ENCODE measurements around the gene MAP3K20.
A peak's percentile ranks its signal among the peaks of the same experiment; 100 is the strongest.

The MAP3K20 gene

DNA sequence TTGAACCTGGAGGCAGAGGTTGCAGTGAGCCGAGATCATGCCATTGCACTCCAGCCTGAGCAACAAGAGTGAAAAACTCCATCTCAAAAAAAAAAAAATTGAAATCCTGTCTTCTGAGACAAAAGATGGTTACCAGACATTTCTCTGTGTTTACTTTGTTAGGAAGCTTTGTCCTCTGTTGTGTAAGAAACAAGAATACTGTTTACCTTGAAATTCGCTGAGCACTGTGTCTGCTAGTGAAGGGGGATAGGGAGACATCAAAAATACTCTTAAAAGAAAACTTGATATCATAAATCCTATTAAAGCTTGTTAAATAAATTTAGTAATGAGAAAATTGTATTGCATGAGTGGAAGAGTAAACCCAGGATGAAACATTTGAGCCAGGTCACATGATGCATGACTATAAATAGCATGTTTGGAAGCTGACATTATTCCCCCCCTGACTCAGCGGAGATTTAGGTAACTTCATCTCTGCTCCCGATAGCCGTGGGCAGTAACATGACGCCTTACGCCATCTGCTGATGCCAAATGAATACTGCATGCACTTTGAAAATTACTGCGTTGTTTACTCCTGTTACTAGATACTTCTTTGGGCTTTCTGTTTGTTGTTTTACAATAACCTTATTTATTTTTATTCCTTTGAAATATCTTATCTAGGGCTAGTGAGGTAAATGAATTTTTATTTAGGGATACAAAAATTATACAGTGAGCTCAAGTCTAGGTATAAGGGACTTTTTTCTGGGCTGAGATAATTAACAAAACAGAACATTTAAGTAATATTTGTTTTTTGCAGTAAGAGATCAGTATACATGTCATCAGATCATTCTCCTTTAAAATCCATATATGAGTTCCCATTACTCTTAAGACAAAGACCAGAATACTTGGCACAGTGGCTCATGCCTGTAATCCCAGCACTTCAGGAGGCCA is 134.9 kb downstream of the MAP3K20 start:
- DNase-seq, result peak; percentile 25

DNA sequence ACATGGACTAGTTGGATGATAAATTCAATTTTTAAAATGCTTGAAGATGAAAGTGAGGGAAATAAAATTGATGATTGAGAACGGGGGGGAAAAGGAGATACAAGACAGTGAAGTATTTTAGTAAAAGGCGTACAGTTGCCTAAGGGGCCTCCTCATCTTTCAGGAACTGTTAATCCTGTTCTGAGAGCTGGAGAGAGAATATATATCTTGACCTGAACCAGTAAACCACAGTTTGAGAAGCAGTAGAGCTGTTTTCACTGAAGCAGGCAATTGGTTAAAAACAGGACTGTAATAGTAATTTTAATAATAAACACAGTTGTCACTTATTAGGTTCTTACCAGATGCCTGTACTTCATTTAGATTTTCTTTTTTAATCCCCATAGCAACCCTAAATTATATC is 137.5 kb downstream of the MAP3K20 start:
- no peak for DNase-seq

DNA sequence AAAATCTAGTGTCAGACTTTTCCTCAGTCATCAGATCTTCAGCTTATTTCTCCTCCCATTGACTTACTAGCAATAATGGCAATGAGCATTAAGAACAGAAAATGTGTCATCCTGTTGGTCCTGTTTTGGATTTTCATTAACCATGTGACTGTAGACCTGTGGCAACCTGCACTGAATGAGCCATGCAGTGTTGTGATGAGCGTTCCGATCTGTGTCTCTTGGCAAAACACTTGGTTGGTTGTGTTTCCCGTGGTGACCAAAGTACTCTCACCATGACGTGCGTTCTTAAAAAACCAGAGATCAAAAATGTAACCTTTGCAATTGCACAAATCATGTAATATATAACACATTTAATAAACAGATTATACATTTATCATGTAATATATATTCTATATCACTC is 138.6 kb downstream of the MAP3K20 start:
- DNase-seq, result no peak

GRCh38 chr2:173215316-173215715 is 139.7 kb downstream of the MAP3K20 start:
- DNase-seq, result no peak

DNA sequence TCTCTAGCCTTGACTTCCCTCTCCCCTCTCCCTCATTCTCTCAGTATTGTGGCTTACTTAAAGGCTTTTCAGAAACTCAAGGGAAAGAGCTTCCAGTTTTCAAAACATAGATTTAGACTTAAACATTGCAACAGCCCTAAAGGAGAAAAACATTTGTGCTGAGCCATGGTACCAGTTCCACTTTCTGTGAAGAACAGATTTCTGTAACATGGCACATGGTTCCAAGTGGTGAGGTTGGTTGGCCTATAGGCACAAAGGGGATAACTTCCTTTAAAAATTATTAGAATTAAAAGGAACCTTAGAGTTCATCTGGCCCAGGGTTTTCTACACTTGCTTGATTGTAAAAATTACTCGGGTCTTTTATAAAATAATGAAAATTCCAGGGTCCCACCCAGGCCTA is 140.4 kb downstream of the MAP3K20 start:
- no peak for DNase-seq

DNA sequence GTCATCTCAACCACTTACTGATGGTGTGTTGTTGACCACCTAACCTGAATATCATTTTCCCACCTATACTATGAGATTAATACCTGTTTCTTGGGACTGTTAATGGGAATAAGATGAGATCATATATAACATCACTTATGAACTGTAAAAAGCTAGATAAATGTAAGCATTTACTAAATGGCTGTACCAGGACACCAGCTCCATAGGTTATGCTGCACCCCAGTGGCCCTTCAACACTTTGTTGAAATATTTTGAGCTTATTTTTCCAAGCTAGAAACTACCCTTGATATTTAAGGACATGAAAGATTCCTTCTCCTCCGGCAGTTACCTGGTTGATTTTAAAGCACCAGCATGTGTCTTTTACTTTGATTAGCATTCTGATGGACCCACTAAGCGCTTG is 141.0 kb downstream of the MAP3K20 start:
- DNase-seq, result no peak

- DNase-seq, result no peak
These were observed 141.6 kb downstream of the MAP3K20 start for GRCh38 chr2:173217116-173217840.

DNA sequence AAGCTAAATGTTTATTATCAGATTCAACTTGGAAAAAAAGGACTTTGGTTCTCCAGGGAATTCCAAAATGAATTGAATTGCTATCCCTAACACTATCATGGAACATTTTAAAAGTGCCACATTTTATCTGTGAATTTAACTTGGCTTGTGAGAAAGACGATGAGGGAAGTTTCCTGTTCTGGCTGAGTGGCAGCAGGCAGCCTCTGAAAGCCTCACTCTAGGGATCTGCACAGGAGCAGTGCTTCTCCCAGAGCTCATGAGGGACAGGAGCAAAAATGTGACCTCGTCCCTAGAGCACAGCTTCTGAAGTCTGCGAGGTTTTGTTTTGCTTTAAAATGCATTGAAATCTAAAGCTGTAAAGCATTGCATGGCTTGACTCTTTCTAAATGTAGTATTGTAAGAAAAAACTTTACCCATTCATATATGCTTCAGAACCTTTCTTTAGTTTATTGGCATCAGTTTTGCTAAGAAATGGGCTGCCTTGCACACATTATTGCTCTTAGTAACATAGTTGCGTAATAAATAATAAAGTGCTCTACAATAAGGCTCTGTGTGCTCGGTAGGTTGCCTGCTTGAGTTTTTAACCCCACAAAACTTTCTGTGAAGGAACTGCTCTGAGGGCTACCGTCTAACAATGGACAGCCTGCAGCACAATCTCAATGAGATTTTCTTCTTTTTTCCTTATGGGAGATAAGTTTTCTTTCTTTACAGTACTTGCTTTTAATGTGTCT is 142.8 kb downstream of the MAP3K20 start:
- no peak for DNase-seq

DNA sequence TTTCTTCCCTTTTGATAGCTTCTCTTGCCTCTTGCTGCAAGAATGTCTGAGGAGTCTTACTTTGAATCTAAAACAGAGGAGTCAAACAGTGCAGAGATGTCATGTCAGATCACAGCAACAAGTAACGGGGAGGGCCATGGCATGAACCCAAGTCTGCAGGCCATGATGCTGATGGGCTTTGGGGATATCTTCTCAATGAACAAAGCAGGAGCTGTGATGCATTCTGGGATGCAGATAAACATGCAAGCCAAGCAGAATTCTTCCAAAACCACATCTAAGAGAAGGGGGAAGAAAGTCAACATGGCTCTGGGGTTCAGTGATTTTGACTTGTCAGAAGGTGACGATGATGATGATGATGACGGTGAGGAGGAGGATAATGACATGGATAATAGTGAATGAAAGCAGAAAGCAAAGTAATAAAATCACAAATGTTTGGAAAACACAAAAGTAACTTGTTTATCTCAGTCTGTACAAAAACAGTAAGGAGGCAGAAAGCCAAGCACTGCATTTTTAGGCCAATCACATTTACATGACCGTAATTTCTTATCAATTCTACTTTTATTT is 145.6 kb downstream of the MAP3K20 start:
- DNase-seq, result no peak

DNA sequence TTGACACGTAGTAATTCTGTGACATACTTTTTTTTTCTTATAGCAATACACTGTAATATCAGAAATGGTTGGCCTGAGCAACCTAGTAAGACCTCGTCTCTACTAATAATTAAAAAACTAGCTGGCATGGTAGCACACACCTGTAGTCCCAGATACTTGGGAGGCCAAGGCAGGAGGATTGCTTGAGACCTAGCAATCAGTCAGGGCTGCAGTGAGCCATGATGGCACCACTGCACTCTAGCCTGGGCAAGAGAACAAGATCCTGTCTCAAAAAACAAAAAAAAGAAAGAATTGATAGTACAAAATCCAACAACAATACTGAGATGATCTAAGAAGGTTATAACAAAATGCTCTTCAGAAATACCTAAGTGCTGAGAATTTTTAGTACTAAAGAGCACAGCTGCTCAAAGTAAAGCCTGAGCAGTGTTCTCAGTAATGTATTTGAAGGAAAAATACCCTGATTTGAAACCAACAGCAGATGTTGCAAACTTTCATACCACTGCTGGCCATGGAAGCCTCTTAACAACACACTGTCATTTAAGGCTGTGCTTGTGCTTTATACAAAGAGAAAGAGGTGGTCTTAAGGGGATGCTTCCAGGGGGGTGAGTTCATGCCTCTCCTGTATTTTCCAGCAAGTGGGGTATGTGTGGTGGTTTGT is 146.4 kb downstream of the MAP3K20 start:
- DNase-seq, result no peak

GRCh38 chr2:173223871-173224270 is 148.2 kb downstream of the MAP3K20 start:
- no peak for DNase-seq

GRCh38 chr2:173226899-173227698 is 151.5 kb downstream of the MAP3K20 start:
- DNase-seq, result no peak

- DNase-seq, result no peak
These were observed 153.4 kb downstream of the MAP3K20 start for GRCh38 chr2:173229086-173229485.

DNA sequence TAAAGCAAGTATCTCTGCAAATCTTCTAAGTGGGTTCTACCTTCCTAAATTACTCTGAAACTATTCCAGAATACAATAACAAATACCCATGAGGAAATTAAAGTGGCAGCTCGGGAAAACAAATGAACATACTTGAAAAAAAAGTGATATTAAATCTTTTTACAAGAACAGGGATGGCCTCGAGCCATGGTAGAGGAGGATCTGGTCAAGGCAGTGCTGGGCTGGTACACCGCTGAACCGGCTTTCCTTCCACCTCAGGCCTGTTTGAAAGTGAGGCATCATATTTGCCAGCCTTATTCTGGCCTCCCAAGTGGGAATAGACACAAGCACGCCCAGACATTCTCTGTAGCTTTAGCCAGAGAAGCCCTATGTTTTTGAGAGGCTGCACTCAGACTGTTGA is 154.5 kb downstream of the MAP3K20 start:
- no peak for DNase-seq

DNA sequence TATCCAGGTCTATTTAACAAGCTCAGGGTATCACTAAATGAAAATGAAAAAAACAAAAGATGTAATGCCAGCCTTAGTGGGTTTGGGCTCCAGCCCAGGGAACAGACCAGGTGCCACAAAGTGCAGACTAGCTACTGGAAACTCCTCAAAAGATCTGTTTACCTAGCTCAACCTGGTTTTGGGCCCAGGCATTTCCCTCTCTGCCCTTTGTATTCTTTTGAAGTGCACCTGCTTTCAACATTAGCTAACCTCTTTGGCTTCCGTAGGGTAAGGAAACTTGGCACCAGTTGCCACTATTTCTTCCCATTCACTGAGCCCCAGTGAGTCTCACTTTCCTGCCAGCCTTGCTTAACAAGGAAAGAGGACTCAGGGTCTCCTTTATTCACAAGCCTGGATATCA is 155.4 kb downstream of the MAP3K20 start:
- no peak for DNase-seq

GRCh38 chr2:173231465-173231864 is 155.8 kb downstream of the MAP3K20 start:
- DNase-seq, result no peak

- DNase-seq, result no peak
These were observed 157.5 kb downstream of the MAP3K20 start for GRCh38 chr2:173232956-173233744.

- no peak for DNase-seq
These were observed 160.5 kb downstream of the MAP3K20 start for GRCh38 chr2:173235947-173236803.

GRCh38 chr2:173238385-173238784 is 162.7 kb downstream of the MAP3K20 start:
- DNase-seq, result no peak

DNA sequence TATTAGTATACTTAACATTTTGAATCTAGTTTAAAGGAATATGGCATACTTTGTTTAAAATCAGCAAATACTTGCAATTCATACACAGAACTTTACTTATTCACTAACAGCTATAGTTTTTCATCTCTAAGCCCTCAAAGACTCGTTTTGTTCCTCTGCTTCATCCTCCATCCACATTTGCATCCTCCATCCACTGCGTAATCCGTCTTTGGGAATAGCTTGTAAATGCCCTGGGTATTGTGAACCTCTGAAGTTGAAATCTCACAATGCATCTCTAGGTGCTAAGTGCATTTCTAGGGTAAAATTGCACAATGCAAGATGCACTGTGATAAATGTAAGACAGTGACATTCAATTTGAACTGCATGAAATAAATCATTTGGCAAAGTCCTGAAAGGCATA is 163.2 kb downstream of the MAP3K20 start:
- no peak for DNase-seq

Measured in CD4-positive, alpha-beta T cell treated with Interferon gamma for 1 hour (primary cell).